ENCODE measurements around the gene EYS. TPM values are rescaled to one million over a fixed set of nuclear protein-coding genes. Genes with fewer than 3 reads are reported as not detected.
"Not testable (repeated sequence)": the region's sequence is repeated elsewhere in the genome, so short reads cannot be mapped to it uniquely, and the experiment has no call there.

The EYS gene
- total and polyA plus RNA-seq, 4 donors = 0.08 to 0.63 (median 0.36) TPM

GRCh38 chr6:64459411-64459944, 1247.5 kb downstream of the EYS start:
- WGBS = 51% methylated on average over 1 of the region's 1 CpG
- no peak for TF ChIP-seq HNF4G (IDR thresholded peaks at IDR 0.05)
- no peak for TF ChIP-seq SP1 (IDR thresholded peaks at IDR 0.05)
- TF ChIP-seq ATF3 (IDR thresholded peaks at IDR 0.05) = no peak
- TF ChIP-seq HNF4A (conservative IDR thresholded peaks at IDR 0.05) = no peak
- TF ChIP-seq YY1 (IDR thresholded peaks at IDR 0.05) = no peak
- TF ChIP-seq RXRA (IDR thresholded peaks at IDR 0.05) = no peak
- Histone ChIP-seq H3K9ac (ENCODE audit: low read depth in 1 of 2, low read length in 2 of 2) (no peak overlapping the region), H3K4me1 (ENCODE audit: control insufficient read depth in 4 of 4, insufficient read depth in 4 of 4, low read length in 3 of 4) (no peaks in the 10 kb centered on the region), H3K4me3 (ENCODE audit: low read depth in 1 of 3, low read length in 3 of 3) (no peak overlapping the region), H3K9me3 (ENCODE audit: control insufficient read depth in 4 of 4, low read length in 3 of 4) (no peaks in the 10 kb centered on the region), H3K27me3 (ENCODE audit: control insufficient read depth in 4 of 4, insufficient read depth in 4 of 4, low read length in 3 of 4) (no peaks in the 10 kb centered on the region), H3K27ac (ENCODE audit: low read depth in 1 of 2, low read length in 2 of 2) (no peak overlapping the region), H3K36me3 (ENCODE audit: control insufficient read depth in 4 of 4, insufficient read depth in 3 of 4, low read depth in 1 of 4, low read length in 3 of 4) (no peaks in the 10 kb centered on the region)
- DNase-seq (ENCODE audit: low spot score) = no peak

- H3K4me3 ChIP-seq (ENCODE audit: low read depth in 1 of 3, low read length in 3 of 3); H3K27me3 ChIP-seq (ENCODE audit: control insufficient read depth in 4 of 4, insufficient read depth in 4 of 4, low read length in 3 of 4); H3K36me3 ChIP-seq (ENCODE audit: control insufficient read depth in 4 of 4, insufficient read depth in 3 of 4, low read depth in 1 of 4, low read length in 3 of 4); H3K27ac ChIP-seq (ENCODE audit: low read depth in 1 of 2, low read length in 2 of 2); H3K9ac ChIP-seq (ENCODE audit: low read depth in 1 of 2, low read length in 2 of 2); DNase-seq (ENCODE audit: low spot score); H3K4me1 ChIP-seq (ENCODE audit: control insufficient read depth in 4 of 4, insufficient read depth in 4 of 4, low read length in 3 of 4); H3K9me3 ChIP-seq (ENCODE audit: control insufficient read depth in 4 of 4, low read length in 3 of 4): not testable (repeated sequence)
- 86% methylated on average over 6 of the region's 6 CpGs for WGBS
These were observed 1258.9 kb downstream of the EYS start for GRCh38 chr6:64448101-64448500.

GRCh38 chr6:64445038-64445437, 1262.0 kb downstream of the EYS start:
- H3K27me3 ChIP-seq (ENCODE audit: control insufficient read depth in 4 of 4, insufficient read depth in 4 of 4, low read length in 3 of 4) = no peaks in the 10 kb centered on the region
- H3K9ac ChIP-seq (ENCODE audit: low read depth in 1 of 2, low read length in 2 of 2) = no peak overlapping the region
- H3K4me1 ChIP-seq (ENCODE audit: control insufficient read depth in 4 of 4, insufficient read depth in 4 of 4, low read length in 3 of 4) = no peaks in the 10 kb centered on the region
- TF ChIP-seq EGR1 (IDR thresholded peaks at IDR 0.05; ENCODE audit: low read depth in 2 of 2) = no peak
- no peak for TF ChIP-seq TAF1 (conservative IDR thresholded peaks at IDR 0.05)
- TF ChIP-seq GABPA (IDR thresholded peaks at IDR 0.05 in 1 of 2, conservative IDR thresholded peaks at IDR 0.05 in 1 of 2) = no peak
- TF ChIP-seq RAD21 (IDR thresholded peaks at IDR 0.05) = no peak
- TF ChIP-seq REST (IDR thresholded peaks at IDR 0.05) = no peak
- no peak for TF ChIP-seq CTCF (IDR thresholded peaks at IDR 0.05; ENCODE audit: low read depth, low read length, missing input control)
- no peak for TF ChIP-seq HNF4A (conservative IDR thresholded peaks at IDR 0.05)
- no peak for TF ChIP-seq ATF3 (IDR thresholded peaks at IDR 0.05)
- no peak for TF ChIP-seq RXRA (IDR thresholded peaks at IDR 0.05)
- TF ChIP-seq FOXA2 (IDR thresholded peaks at IDR 0.05) = no peak
- no peak for TF ChIP-seq MAX (IDR thresholded peaks at IDR 0.05)
- TF ChIP-seq ZBTB33 (IDR thresholded peaks at IDR 0.05) = no peak
- TF ChIP-seq FOXA1 (IDR thresholded peaks at IDR 0.05) = no peak
- no peak for TF ChIP-seq NR2F2 (IDR thresholded peaks at IDR 0.05)
- no peak overlapping the region for H3K27ac ChIP-seq (ENCODE audit: low read depth in 1 of 2, low read length in 2 of 2)
- no peak for DNase-seq (ENCODE audit: low spot score)
- no peaks in the 10 kb centered on the region for H3K9me3 ChIP-seq (ENCODE audit: control insufficient read depth in 4 of 4, low read length in 3 of 4)
- no peaks in the 10 kb centered on the region for H3K36me3 ChIP-seq (ENCODE audit: control insufficient read depth in 4 of 4, insufficient read depth in 3 of 4, low read depth in 1 of 4, low read length in 3 of 4)
- WGBS = 35% methylated on average over 1 of the region's 1 CpG
- H3K4me3 ChIP-seq (ENCODE audit: low read depth in 1 of 3, low read length in 3 of 3) = no peak overlapping the region
